A673 (cell line): Measurements from ENCODE around the gene GSAP.

Experiments used
- EZH2 ChIP-seq: fragments of 200-600 bp; sonication (generic); IDR thresholded peaks from 2 replicates; pipeline ENCODE4 v1.6.1; 2017; ENCODE audit warnings: borderline replicate concordance, low read depth, mild to moderate bottlenecking, mixed read lengths, antibody characterized with exemption, low read length; ENCODE audit not compliant: poor library complexity, severe bottlenecking
- TF ChIP-seq, protein P1 (sequence below): fragments of 300-800, 200-600 bp; sonication (generic); conservative IDR thresholded peaks from 2 replicates; pipeline ENCODE4 v1.5.1; 2017; ENCODE audit warnings: low read depth, mild to moderate bottlenecking, antibody characterized with exemption, low read length, moderate library complexity, mixed read lengths

DNA sequence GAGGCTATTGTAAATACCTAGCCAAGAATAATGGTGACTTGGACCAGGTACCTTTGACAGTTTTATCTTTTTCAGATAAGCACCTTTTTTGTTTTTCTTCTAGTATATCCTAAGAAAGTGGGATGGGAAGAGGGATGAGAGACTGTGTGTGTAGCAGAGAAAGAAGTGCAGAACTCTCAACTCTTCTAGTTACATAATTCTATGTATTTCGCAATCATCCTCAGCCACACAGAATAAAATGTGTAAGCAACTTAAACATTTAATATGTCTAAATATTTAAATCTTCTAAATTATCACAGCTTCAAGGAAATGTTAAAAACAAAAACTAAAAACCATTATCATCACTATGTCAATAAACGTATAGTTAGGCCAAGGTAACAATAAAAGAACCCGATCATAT lies 42.6 kb upstream of the GSAP start:
- TF ChIP-seq, protein P1, sequence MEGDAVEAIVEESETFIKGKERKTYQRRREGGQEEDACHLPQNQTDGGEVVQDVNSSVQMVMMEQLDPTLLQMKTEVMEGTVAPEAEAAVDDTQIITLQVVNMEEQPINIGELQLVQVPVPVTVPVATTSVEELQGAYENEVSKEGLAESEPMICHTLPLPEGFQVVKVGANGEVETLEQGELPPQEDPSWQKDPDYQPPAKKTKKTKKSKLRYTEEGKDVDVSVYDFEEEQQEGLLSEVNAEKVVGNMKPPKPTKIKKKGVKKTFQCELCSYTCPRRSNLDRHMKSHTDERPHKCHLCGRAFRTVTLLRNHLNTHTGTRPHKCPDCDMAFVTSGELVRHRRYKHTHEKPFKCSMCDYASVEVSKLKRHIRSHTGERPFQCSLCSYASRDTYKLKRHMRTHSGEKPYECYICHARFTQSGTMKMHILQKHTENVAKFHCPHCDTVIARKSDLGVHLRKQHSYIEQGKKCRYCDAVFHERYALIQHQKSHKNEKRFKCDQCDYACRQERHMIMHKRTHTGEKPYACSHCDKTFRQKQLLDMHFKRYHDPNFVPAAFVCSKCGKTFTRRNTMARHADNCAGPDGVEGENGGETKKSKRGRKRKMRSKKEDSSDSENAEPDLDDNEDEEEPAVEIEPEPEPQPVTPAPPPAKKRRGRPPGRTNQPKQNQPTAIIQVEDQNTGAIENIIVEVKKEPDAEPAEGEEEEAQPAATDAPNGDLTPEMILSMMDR, result no peak
- TF ChIP-seq EZH2, result no peak
